Fibroblast of skin of left quadriceps (primary cell): ENCODE measurements around the gene FAU.

Source experiments
- DNase-seq, 2 experiments: peaks; one replicate each; pipeline ENCODE4 v3.0.0-alpha.2; 2013; ENCODE audit warnings: low read depth in 2 of 2

Gene FAU

GRCh38 chr11:65108469-65109123, 13.3 kb downstream of the FAU start:
- DNase-seq, result no peak

GRCh38 chr11:65107751-65108468, 14.0 kb downstream of the FAU start:
- DNase-seq, result no peak

GRCh38 chr11:65107078-65107477, 14.9 kb downstream of the FAU start:
- no peak for DNase-seq

GRCh38 chr11:65104628-65105027, 17.3 kb downstream of the FAU start:
- no peak for DNase-seq

- no peak for DNase-seq
These were observed 18.5 kb downstream of the FAU start for GRCh38 chr11:65103476-65103875.

GRCh38 chr11:65102142-65103095, 19.5 kb downstream of the FAU start:
- DNase-seq, result no peak

- no peak for DNase-seq
These were observed 21.1 kb downstream of the FAU start for GRCh38 chr11:65100674-65101350.

- no peak for DNase-seq
These were observed 25.0 kb downstream of the FAU start for GRCh38 chr11:65096926-65097325.

- DNase-seq, result peak; percentile 79 to 82
These were observed 25.7 kb downstream of the FAU start, which contains the start of gene VPS51 for GRCh38 chr11:65095974-65096806. Gene VPS51, plus strand, starts transcription at chr11:65096214. Its CDS starts 37 bp downstream, at chr11:65096251.

- DNase-seq, result no peak
These were observed 26.5 kb downstream of the FAU start for GRCh38 chr11:65095427-65095826.

- no peak for DNase-seq
These were observed 31.3 kb downstream of the FAU start for GRCh38 chr11:65090628-65091027.

- no peak for DNase-seq
These were observed 32.3 kb downstream of the FAU start for GRCh38 chr11:65089621-65090020.

- DNase-seq, result no peak
These were observed 34.1 kb downstream of the FAU start for GRCh38 chr11:65087827-65088226.

- no peak for DNase-seq
These were observed 34.7 kb downstream of the FAU start for GRCh38 chr11:65087216-65087615.

GRCh38 chr11:65086809-65087208, 35.1 kb downstream of the FAU start:
- DNase-seq, result no peak

- no peak for DNase-seq
These were observed 36.5 kb downstream of the FAU start for GRCh38 chr11:65085446-65085845.

- no peak for DNase-seq
These were observed 37.1 kb downstream of the FAU start for GRCh38 chr11:65084598-65085375.

GRCh38 chr11:65083834-65084597, 37.9 kb downstream of the FAU start, which contains the start of the genes CDCA5 and ZFPL1:
Gene CDCA5, minus strand, starts transcription at chr11:65084040. Its CDS starts 62 bp downstream, at chr11:65083978.
Gene ZFPL1, plus strand, starts transcription at chr11:65084222. Its CDS starts 477 bp downstream, at chr11:65084699.
- peak; percentile 91 to 92 for DNase-seq
